Gastrocnemius medialis (tissue), 4 donors: ENCODE data around the gene FOXN1. TPM values are rescaled to one million over a fixed set of nuclear protein-coding genes. Genes with fewer than 3 reads are reported as not detected.

Experiments used
- ATAC-seq, 2 donors: fragments of 150-250 bp; one replicate each; pipeline ENCODE4 v1.9.1; 2016
- DNase-seq, 2 donors: peaks; one replicate each; pipeline ENCODE4 v3.0.0-alpha.2; 2019
- H3K27ac ChIP-seq, 4 donors: fragments of 200-600 bp; sonication (generic); 1 replicate in 1 of 4; 2 replicates in 3 of 4; pipeline ENCODE4 v1.5.1; 2016 to 2018; ENCODE audit warnings: mild to moderate bottlenecking in 2 of 4, moderate library complexity in 1 of 4
- H3K27me3 ChIP-seq, 3 donors: fragments of 200-600 bp; sonication (generic) in 2 of 3; 1 replicate in 1 of 3; 2 replicates in 2 of 3; pipeline versions ENCODE4 v1.5.1 to v1.6.0; 2016 to 2019; ENCODE audit warnings: mild to moderate bottlenecking in 1 of 3, moderate library complexity in 1 of 3
- H3K36me3 ChIP-seq, 2 donors: fragments of 200-600 bp; sonication (generic) in 1 of 2; one replicate each; pipeline ENCODE4 v1.5.1; 2017 to 2018
- H3K4me1 ChIP-seq, 2 donors: fragments of 200-600 bp; sonication (generic) in 1 of 2; one replicate each; pipeline ENCODE4 v1.5.1; 2016 to 2017; ENCODE audit warnings: mild to moderate bottlenecking in 2 of 2
- H3K4me3 ChIP-seq, 4 donors: fragments of 200-600 bp; sonication (generic) in 3 of 4; 1 replicate in 1 of 4; 2 replicates in 3 of 4; pipeline ENCODE4 v1.5.1; 2016 to 2019; ENCODE audit warnings: mild to moderate bottlenecking in 2 of 4
- H3K9me3 ChIP-seq, 3 donors: fragments of 200-600 bp; sonication (generic) in 2 of 3; 1 replicate in 1 of 3; 2 replicates in 2 of 3; pipeline ENCODE4 v1.5.1; 2016 to 2019
- POLR2A ChIP-seq, 2 donors: fragments of 450-650 bp; IDR thresholded peaks; one replicate each; pipeline ENCODE4 v1.6.1; 2017; ENCODE audit warnings: antibody characterized with exemption in 2 of 2, mild to moderate bottlenecking in 2 of 2, moderate library complexity in 2 of 2
- in situ Hi-C, 4 donors: fragments of 200-750 bp; cut with MboI; loops; one replicate each; pipeline versions ENCODE4 v1.15.0 to v1.8.0; 2017; ENCODE audit warnings: low sequenced_read_pairs in 4 of 4
- intact Hi-C: fragments of 100-400 bp; cut with DNase I; formaldehyde crosslinking; loops from one replicate; pipeline ENCODE4 v1.15.1; 2023; ENCODE audit warnings: low total_unique reads
- total RNA-seq, 4 donors: library from RNA; depleted of rRNA; stranded (reverse); fragments of >200 nt; gene quantifications; one replicate each; pipeline versions ENCODE4 v1.1.0 to v1.2.3, GENCODE V29; 2016
- TF ChIP-seq, protein P1 (sequence below), 5 experiments: fragments of 450-650 bp in 3 of 5; fragments of 200-600 bp in 2 of 5; sonication (generic) in 2 of 5; IDR thresholded peaks in 4 of 5; conservative IDR thresholded peaks in 1 of 5; 1 replicate in 4 of 5; 2 replicates in 1 of 5; pipeline ENCODE4 v1.5.1; 2016 to 2019; ENCODE audit warnings: antibody characterized with exemption in 5 of 5, mild to moderate bottlenecking in 3 of 5, moderate library complexity in 3 of 5

The FOXN1 gene
- total RNA-seq, 4 donors from 2014 or later, result not detected

DNA sequence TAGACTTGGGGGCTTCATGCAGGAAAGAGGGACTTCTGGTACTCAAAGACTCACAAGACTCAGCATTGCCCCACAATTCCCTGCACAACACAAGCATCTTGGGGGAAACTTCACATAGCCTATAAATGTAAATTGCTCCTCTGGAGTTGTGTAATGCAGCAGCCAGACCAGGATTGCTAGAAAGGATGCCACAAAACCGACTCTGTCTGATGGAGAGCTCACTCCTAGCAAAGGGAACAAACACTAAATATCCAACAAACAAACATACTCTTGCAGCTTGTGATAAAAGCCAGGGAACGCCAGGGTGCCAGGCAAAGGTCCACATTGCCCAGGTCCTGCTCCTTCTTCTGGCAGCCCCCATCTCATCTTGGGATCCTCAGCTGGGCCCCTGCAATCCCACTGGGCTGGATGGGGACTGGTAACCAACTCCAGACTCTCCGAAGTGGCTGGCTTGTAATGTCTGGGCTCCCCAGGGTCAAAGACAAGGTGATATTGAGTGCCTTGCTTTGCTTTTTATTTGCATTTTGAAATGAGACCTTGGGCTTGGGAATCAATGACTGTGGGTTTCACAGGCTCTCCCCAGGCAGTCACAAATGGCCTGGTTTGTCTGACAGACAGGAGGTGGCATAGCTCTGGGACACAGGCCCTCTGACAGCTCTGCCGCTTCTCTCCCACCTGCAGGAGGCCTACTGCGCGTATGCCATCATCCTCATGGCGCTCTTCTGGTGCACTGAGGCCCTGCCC, 17.4 kb upstream of the FOXN1 start:
- no peak for DNase-seq
- intact Hi-C loops (no loop called here), in situ Hi-C loops (no loop called here)
- TF ChIP-seq POLR2A (IDR thresholded peaks at IDR 0.05), result no peak
- TF ChIP-seq, protein P1, sequence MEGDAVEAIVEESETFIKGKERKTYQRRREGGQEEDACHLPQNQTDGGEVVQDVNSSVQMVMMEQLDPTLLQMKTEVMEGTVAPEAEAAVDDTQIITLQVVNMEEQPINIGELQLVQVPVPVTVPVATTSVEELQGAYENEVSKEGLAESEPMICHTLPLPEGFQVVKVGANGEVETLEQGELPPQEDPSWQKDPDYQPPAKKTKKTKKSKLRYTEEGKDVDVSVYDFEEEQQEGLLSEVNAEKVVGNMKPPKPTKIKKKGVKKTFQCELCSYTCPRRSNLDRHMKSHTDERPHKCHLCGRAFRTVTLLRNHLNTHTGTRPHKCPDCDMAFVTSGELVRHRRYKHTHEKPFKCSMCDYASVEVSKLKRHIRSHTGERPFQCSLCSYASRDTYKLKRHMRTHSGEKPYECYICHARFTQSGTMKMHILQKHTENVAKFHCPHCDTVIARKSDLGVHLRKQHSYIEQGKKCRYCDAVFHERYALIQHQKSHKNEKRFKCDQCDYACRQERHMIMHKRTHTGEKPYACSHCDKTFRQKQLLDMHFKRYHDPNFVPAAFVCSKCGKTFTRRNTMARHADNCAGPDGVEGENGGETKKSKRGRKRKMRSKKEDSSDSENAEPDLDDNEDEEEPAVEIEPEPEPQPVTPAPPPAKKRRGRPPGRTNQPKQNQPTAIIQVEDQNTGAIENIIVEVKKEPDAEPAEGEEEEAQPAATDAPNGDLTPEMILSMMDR (IDR thresholded peaks at IDR 0.05 in 4 of 5, conservative IDR thresholded peaks at IDR 0.05 in 1 of 5), result no peak
- Histone ChIP-seq H3K27ac (no peak overlapping the region), H3K4me1 (no peaks in the 10 kb centered on the region), H3K4me3 (no peak overlapping the region), H3K36me3 (no peaks in the 10 kb centered on the region), H3K9me3 (no peaks in the 10 kb centered on the region), H3K27me3 (peaks cover 0 to 5% (median 0%) of the 10 kb centered on the region in 3 donors)
- no peak for ATAC-seq

DNA sequence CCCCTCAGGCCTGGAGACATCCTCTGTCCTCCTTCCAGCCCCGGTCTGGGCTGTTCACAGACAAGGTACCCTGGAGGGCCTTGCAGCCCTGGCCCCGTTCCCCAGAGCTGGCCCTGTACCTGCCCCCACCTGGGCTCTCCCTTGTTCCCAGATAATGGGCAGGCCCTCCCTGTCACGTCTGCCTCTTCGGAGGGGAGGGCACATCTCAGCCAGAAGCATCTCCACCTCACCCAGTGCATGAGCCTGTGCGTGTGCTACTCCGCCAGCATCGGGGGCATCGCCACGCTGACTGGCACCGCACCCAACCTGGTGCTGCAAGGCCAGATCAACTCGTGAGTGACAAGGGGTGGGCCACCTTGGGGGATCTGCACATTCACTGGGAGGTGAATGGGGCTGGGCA, 14.9 kb upstream of the FOXN1 start:
- in situ Hi-C loops, result loop anchor here in 1 of 4 donors (10.0 kb wide), 1 partner anchor 124 kb away; the partner anchor contains the start of gene RSKR
- Histone ChIP-seq H3K4me1 (no peaks in the 10 kb centered on the region), H3K9me3 (no peaks in the 10 kb centered on the region), H3K27me3 (peaks cover 0 to 5% (median 0%) of the 10 kb centered on the region in 3 donors), H3K27ac (no peak overlapping the region), H3K4me3 (no peak overlapping the region), H3K36me3 (no peaks in the 10 kb centered on the region)
- TF ChIP-seq, protein P1 (IDR thresholded peaks at IDR 0.05 in 4 of 5, conservative IDR thresholded peaks at IDR 0.05 in 1 of 5), result no peak
- no peak for TF ChIP-seq POLR2A (IDR thresholded peaks at IDR 0.05)
- intact Hi-C loops, result no loop called here
- DNase-seq (no peak), ATAC-seq (no peak)

DNA sequence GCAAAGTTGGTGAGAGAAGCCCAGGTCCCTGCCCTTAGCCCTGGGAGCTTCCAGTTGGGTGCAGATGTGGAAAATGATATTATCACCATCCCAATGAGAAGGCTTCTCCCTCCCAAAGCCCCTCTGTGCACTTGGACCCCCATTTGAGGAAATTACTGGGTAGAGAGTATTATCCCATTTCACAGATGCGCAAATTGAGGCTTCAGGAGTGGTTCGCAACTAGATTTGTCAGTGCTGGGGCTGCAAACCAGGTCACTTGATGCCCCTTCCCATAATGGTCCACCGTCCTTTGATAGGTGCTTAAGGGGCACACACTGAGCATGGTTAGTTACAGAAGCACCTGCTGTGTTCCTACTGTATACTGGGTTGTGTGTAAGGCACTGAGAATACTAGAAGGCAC, 14.3 kb upstream of the FOXN1 start:
- intact Hi-C loops, result no loop called here

DNA sequence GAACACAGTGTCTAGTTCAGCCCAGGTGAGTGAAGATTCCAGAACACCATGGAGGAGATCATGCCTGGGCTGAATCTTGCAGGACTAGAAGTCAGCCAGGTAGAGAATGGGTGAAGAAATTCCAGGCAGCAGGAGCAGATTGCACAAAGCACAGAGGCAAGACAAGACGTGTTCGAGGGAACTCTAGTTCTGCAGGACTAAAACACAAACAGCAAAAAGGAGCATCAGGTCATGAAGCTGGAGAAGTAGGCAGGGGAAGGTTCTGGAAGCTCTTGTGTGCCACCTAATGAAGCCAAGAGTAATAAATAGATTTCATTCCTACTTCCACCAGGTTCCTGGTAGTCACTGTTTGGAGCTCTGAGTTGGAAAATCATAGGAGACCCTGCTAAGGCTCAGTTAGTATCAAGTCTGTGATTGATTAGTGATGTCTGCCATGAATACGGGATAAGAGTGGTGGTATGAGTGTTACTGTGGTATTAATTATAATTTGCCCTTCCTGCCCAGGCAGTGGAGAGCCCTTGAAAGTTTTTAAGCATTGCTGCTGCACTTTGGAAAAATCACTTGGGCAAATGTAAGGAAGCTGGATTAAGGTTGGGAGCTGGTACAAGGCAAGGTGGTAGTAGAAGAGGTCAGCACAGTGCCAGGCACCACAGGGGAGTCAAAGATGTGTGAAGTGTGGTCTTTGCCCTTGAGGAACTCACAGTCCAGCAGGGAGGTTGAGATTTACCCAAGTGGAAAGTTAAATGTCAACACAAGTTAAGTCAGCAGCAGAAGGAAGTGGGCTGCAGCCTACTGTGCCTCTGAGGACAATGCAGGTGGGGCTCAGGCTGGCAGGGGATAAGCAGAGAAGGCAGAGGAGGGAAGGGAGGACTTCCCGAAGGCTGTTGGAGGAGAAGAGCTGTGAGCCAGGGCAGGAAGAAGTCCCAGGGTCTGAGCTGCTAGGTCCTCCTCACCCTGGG, 13.5 kb upstream of the FOXN1 start:
- TF ChIP-seq, protein P1 (IDR thresholded peaks at IDR 0.05 in 4 of 5, conservative IDR thresholded peaks at IDR 0.05 in 1 of 5), result no peak
- no peak for TF ChIP-seq POLR2A (IDR thresholded peaks at IDR 0.05)
- Histone ChIP-seq H3K36me3 (no peaks in the 10 kb centered on the region), H3K27me3 (peaks cover 0 to 5% (median 0%) of the 10 kb centered on the region in 3 donors), H3K9me3 (no peaks in the 10 kb centered on the region), H3K27ac (no peak overlapping the region), H3K4me3 (no peak overlapping the region), H3K4me1 (no peaks in the 10 kb centered on the region)
- DNase-seq (no peak), ATAC-seq (no peak)
- in situ Hi-C loops, result loop anchor here in 1 of 4 donors (10.0 kb wide), 1 partner anchor 122 kb away; the partner anchor contains the start of gene RSKR
- intact Hi-C loops, result no loop called here

More for the DNA sequence above, 14.3 kb upstream of the FOXN1 start:
- in situ Hi-C loops, result loop anchor here in 1 of 4 donors (10.0 kb wide), 1 partner anchor 123 kb away; the partner anchor contains the start of gene RSKR
- Histone ChIP-seq H3K27ac (no peak overlapping the region), H3K9me3 (no peaks in the 10 kb centered on the region), H3K4me3 (no peak overlapping the region), H3K27me3 (peaks cover 0 to 5% (median 0%) of the 10 kb centered on the region in 3 donors), H3K4me1 (no peaks in the 10 kb centered on the region), H3K36me3 (no peaks in the 10 kb centered on the region)
- TF ChIP-seq, protein P1 (IDR thresholded peaks at IDR 0.05 in 4 of 5, conservative IDR thresholded peaks at IDR 0.05 in 1 of 5), result no peak
- no peak for TF ChIP-seq POLR2A (IDR thresholded peaks at IDR 0.05)
- no peak for ATAC-seq
- DNase-seq, result no peak
